ENCODE data around the gene PCYOX1L.
A peak's percentile ranks its signal among the peaks of the same experiment; 100 is the strongest.

PCYOX1L gene

GRCh38 chr5:149402291-149402690 lies 44.4 kb downstream of the PCYOX1L start:
- Mint-ChIP-seq H3K27me3 (ENCODE audit: low read depth) (peaks cover 4% of the 10 kb centered on the region), H3K4me1 (peaks cover 76% of the 10 kb centered on the region), H3K4me3 (no peak overlapping the region), H3K27ac (peak overlapping the region in 2 of 3 experiments; percentile 79 to 89), H3K36me3 (ENCODE audit: low read depth) (no peaks in the 10 kb centered on the region), H3K9me3 (no peaks in the 10 kb centered on the region)
- TF ChIP-seq, protein P1, sequence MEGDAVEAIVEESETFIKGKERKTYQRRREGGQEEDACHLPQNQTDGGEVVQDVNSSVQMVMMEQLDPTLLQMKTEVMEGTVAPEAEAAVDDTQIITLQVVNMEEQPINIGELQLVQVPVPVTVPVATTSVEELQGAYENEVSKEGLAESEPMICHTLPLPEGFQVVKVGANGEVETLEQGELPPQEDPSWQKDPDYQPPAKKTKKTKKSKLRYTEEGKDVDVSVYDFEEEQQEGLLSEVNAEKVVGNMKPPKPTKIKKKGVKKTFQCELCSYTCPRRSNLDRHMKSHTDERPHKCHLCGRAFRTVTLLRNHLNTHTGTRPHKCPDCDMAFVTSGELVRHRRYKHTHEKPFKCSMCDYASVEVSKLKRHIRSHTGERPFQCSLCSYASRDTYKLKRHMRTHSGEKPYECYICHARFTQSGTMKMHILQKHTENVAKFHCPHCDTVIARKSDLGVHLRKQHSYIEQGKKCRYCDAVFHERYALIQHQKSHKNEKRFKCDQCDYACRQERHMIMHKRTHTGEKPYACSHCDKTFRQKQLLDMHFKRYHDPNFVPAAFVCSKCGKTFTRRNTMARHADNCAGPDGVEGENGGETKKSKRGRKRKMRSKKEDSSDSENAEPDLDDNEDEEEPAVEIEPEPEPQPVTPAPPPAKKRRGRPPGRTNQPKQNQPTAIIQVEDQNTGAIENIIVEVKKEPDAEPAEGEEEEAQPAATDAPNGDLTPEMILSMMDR (IDR thresholded peaks at IDR 0.05; ENCODE audit: unreplicated experiment in 3 of 3), result no peak

GRCh38 chr5:149403923-149404745 lies 46.3 kb downstream of the PCYOX1L start:
- Mint-ChIP-seq H3K4me3 (peak overlapping the region; percentile 11 to 53 (median 43)), H3K27me3 (ENCODE audit: low read depth) (peaks cover 4% of the 10 kb centered on the region)

GRCh38 chr5:149404746-149405549 lies 47.1 kb downstream of the PCYOX1L start:
- Mint-ChIP-seq H3K4me1 (peaks cover 65% of the 10 kb centered on the region), H3K36me3 (ENCODE audit: low read depth) (no peaks in the 10 kb centered on the region), H3K4me3 (peak overlapping the region in 2 of 3 experiments; percentile 46 to 53), H3K9me3 (no peaks in the 10 kb centered on the region), H3K27ac (peak overlapping the region; percentile 97 to 98 (median 97)), H3K27me3 (ENCODE audit: low read depth) (peaks cover 6% of the 10 kb centered on the region)
- TF ChIP-seq, protein P1 (IDR thresholded peaks at IDR 0.05; ENCODE audit: unreplicated experiment in 3 of 3), result no peak

More at GRCh38 chr5:149403923-149404745, 46.3 kb downstream of the PCYOX1L start:
- Mint-ChIP-seq H3K36me3 (ENCODE audit: low read depth) (no peaks in the 10 kb centered on the region), H3K4me1 (peaks cover 69% of the 10 kb centered on the region), H3K27ac (peak overlapping the region; percentile 97 to 98 (median 97)), H3K9me3 (no peaks in the 10 kb centered on the region)
- TF ChIP-seq, protein P1 (IDR thresholded peaks at IDR 0.05; ENCODE audit: unreplicated experiment in 3 of 3), result no peak

- no peaks in the 10 kb centered on the region for H3K9me3 Mint-ChIP-seq
- peaks cover 63% of the 10 kb centered on the region for H3K4me1 Mint-ChIP-seq
- H3K27ac Mint-ChIP-seq, result peak overlapping the region; percentile 94 to 97 (median 97)
- TF ChIP-seq, protein P1 (IDR thresholded peaks at IDR 0.05; ENCODE audit: unreplicated experiment in 3 of 3), result no peak
- H3K27me3 Mint-ChIP-seq (ENCODE audit: low read depth), result peaks cover 7% of the 10 kb centered on the region
- peaks cover 4% of the 10 kb centered on the region for H3K36me3 Mint-ChIP-seq (ENCODE audit: low read depth)
- peak overlapping the region; percentile 63 to 98 (median 89) for H3K4me3 Mint-ChIP-seq
These were observed 47.8 kb downstream of the PCYOX1L start for GRCh38 chr5:149405550-149406202.

- Mint-ChIP-seq H3K4me3 (peak overlapping the region; percentile 89 to 98 (median 91)), H3K9me3 (no peaks in the 10 kb centered on the region), H3K36me3 (ENCODE audit: low read depth) (peaks cover 4% of the 10 kb centered on the region), H3K4me1 (peaks cover 56% of the 10 kb centered on the region), H3K27ac (peak overlapping the region; percentile 94 to 97 (median 97)), H3K27me3 (ENCODE audit: low read depth) (peaks cover 5% of the 10 kb centered on the region)
- TF ChIP-seq, protein P1 (IDR thresholded peaks at IDR 0.05; ENCODE audit: unreplicated experiment in 3 of 3), result no peak
These were observed 48.5 kb downstream of the PCYOX1L start for GRCh38 chr5:149406203-149406978.
